Caco-2 (cell line): ENCODE data around the gene PLXNA1. TPM values are rescaled to one million over a fixed set of nuclear protein-coding genes. Genes with fewer than 3 reads are reported as not detected.

Experiments
- BruUV-seq: library from RNA; stranded (reverse); fragments of 400-500 nt; replicated peaks from 2 replicates; lab custom pipeline; 2021; lab: Mats Ljungman, UMichigan
- CTCF ChIA-PET: fragments of 300-600 bp; sonication (Branson Sonifier 250); formaldehyde crosslinking; loops from one replicate; lab custom pipeline; 2022; ENCODE audit warnings: antibody characterized with exemption; lab: Charles Lee
- POLR2A ChIA-PET: fragments of 300-600 bp; sonication (Branson Sonifier 250); formaldehyde crosslinking; loops from one replicate; lab custom pipeline; 2022; ENCODE audit warnings: antibody characterized with exemption; lab: Charles Lee
- DNase-seq, 2 experiments: peaks; one replicate each; pipeline versions ENCODE4 v3.0.0 to v3.0.0-alpha.2; 2020 to 2022
- H3K27me3 ChIP-seq: replicated peaks from 2 replicates; pipeline ENCODE4 v1.6.0; 2011; ENCODE audit warnings: low read length; ENCODE audit not compliant: control insufficient read depth, insufficient read depth
- H3K36me3 ChIP-seq: 2 replicates; pipeline ENCODE4 v1.5.1; 2011; ENCODE audit warnings: low read length; ENCODE audit not compliant: control insufficient read depth, insufficient read depth
- H3K4me1 ChIP-seq: fragments of 250-450 bp; sonication (Bioruptor Pico); 2 replicates; pipeline ENCODE4 v1.5.1; 2020; ENCODE audit warnings: mild to moderate bottlenecking
- H3K4me3 ChIP-seq: 2 replicates; pipeline ENCODE4 v1.5.1; 2011; ENCODE audit warnings: low read depth, mild to moderate bottlenecking, control low read depth, low read length
- H3K9me3 ChIP-seq: fragments of 250-450 bp; sonication (Bioruptor Pico); 2 replicates; pipeline ENCODE4 v1.5.1; 2020; ENCODE audit warnings: mild to moderate bottlenecking, moderate library complexity
- H3K27ac Mint-ChIP-seq: one replicate; pipeline ENCODE4 v1.8.0; 2022; ENCODE audit warnings: mixed read lengths; ENCODE audit not compliant: unreplicated experiment
- H3K27me3 Mint-ChIP-seq: one replicate; pipeline ENCODE4 v1.8.0; 2022; ENCODE audit warnings: mixed read lengths; ENCODE audit not compliant: insufficient read depth, unreplicated experiment
- H3K36me3 Mint-ChIP-seq: one replicate; pipeline ENCODE4 v1.8.0; 2022; ENCODE audit warnings: mild to moderate bottlenecking, mixed read lengths; ENCODE audit not compliant: insufficient read depth, unreplicated experiment
- H3K4me1 Mint-ChIP-seq: one replicate; pipeline ENCODE4 v1.8.0; 2022; ENCODE audit warnings: low read depth, mixed read lengths; ENCODE audit not compliant: unreplicated experiment
- H3K4me3 Mint-ChIP-seq: one replicate; pipeline ENCODE4 v1.8.0; 2022; ENCODE audit warnings: mild to moderate bottlenecking, moderate library complexity, mixed read lengths; ENCODE audit not compliant: unreplicated experiment
- H3K9me3 Mint-ChIP-seq: one replicate; pipeline ENCODE4 v1.8.0; 2022; ENCODE audit warnings: mixed read lengths; ENCODE audit not compliant: unreplicated experiment
- CTCF ChIP-seq, 2 experiments: fragments of 200-600 bp in 1 of 2; IDR thresholded peaks; 1 replicate in 1 of 2; 2 replicates in 1 of 2; pipeline versions ENCODE4 v1.5.1 to v1.8.0; 2011 to 2022; ENCODE audit warnings: antibody characterized with exemption in 1 of 2, control low read depth in 1 of 2, inconsistent platforms in 1 of 2, low read depth in 1 of 2, low read length in 1 of 2, mild to moderate bottlenecking in 1 of 2, moderate library complexity in 1 of 2; ENCODE audit not compliant: insufficient read depth in 1 of 2, severe bottlenecking in 1 of 2, unreplicated experiment in 1 of 2
- intact Hi-C: fragments of 100-400 bp; cut with micrococcal nuclease; formaldehyde crosslinking; loops from one replicate; pipeline ENCODE4 v1.10.0; 2022; ENCODE audit not compliant: unreplicated experiment
- total RNA-seq: library from RNA; stranded (reverse); gene quantifications from 2 replicates; pipeline ENCODE4 v1.2.3, GENCODE V29; 2022

Gene PLXNA1
- total RNA-seq, 1 experiment from 2014 or later: 95.1 TPM

DNA sequence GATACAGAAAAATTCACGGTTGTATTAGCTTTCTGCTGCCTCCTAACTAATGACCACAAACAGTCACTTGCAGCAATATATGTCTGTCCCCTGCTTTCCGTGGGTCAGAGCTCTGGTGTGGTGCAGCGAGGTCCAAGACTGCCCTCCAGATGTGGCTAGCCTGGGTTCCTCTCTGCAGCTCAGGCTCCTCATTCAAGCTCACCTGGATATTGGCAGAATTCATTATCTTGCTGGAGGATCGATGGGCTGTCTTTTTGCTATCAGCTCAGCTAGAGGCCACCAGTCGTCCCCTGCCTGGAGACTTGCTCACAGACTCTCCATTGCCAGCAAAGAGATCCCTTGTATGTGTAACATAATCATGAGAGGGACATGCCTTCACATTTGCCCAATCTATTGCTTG lies 12.8 kb upstream of the PLXNA1 start:
- BruUV-seq: no TSS peak
- no peaks in the 10 kb centered on the region for H3K4me1 ChIP-seq
- H3K36me3 ChIP-seq: no peaks in the 10 kb centered on the region; the same call in 1 of the 2 replicates
- peaks cover 7% of the 10 kb centered on the region for H3K36me3 Mint-ChIP-seq
- ChIA-PET CTCF (interaction anchor here (1.2 kb wide), 1 partner anchor 12 kb away, joined by 4 read pairs; the partner anchor contains the start of gene PLXNA1), POLR2A (no interaction called here)
- no peak overlapping the region for H3K27ac Mint-ChIP-seq
- H3K27me3 ChIP-seq: no peaks in the 10 kb centered on the region
- peaks cover 11% of the 10 kb centered on the region for H3K9me3 ChIP-seq
- H3K27me3 Mint-ChIP-seq: no peaks in the 10 kb centered on the region
- H3K4me3 Mint-ChIP-seq: no peak overlapping the region
- peaks cover 6% of the 10 kb centered on the region for H3K4me1 Mint-ChIP-seq
- no peak for TF ChIP-seq CTCF (IDR thresholded peaks at IDR 0.05; ENCODE audit: insufficient read depth in 1 of 2, low read depth in 1 of 2, low read length in 1 of 2, severe bottlenecking in 1 of 2, unreplicated experiment in 1 of 2)
- intact Hi-C loops: no loop called here
- no peak for DNase-seq
- H3K9me3 Mint-ChIP-seq: peaks cover 14% of the 10 kb centered on the region
- no peak overlapping the region for H3K4me3 ChIP-seq

- Mint-ChIP-seq H3K4me3 (no peak overlapping the region), H3K9me3 (peaks cover 20% of the 10 kb centered on the region), H3K36me3 (peaks cover 5% of the 10 kb centered on the region), H3K27me3 (no peaks in the 10 kb centered on the region), H3K27ac (no peak overlapping the region), H3K4me1 (peaks cover 6% of the 10 kb centered on the region)
- no peaks in the 10 kb centered on the region for H3K27me3 ChIP-seq
- H3K9me3 ChIP-seq: peaks cover 16% of the 10 kb centered on the region
- H3K4me3 ChIP-seq: no peak overlapping the region
- H3K4me1 ChIP-seq: no peaks in the 10 kb centered on the region
- TF ChIP-seq CTCF (IDR thresholded peaks at IDR 0.05; ENCODE audit: insufficient read depth in 1 of 2, low read depth in 1 of 2, low read length in 1 of 2, severe bottlenecking in 1 of 2, unreplicated experiment in 1 of 2): no peak
- ChIA-PET CTCF (interaction anchor here (0.6 to 1.2 kb wide), 2 partner anchors 11 to 479 kb away, joined by 4 to 7 read pairs; partner anchors contain the start of gene PLXNA1), POLR2A (no interaction called here)
- no peaks in the 10 kb centered on the region; the same call in 1 of the 2 replicates for H3K36me3 ChIP-seq
- intact Hi-C loops: no loop called here
- no TSS peak for BruUV-seq
- DNase-seq: no peak
Measured at GRCh38 chr3:126970921-126971320, 12.0 kb upstream of the PLXNA1 start.

DNA sequence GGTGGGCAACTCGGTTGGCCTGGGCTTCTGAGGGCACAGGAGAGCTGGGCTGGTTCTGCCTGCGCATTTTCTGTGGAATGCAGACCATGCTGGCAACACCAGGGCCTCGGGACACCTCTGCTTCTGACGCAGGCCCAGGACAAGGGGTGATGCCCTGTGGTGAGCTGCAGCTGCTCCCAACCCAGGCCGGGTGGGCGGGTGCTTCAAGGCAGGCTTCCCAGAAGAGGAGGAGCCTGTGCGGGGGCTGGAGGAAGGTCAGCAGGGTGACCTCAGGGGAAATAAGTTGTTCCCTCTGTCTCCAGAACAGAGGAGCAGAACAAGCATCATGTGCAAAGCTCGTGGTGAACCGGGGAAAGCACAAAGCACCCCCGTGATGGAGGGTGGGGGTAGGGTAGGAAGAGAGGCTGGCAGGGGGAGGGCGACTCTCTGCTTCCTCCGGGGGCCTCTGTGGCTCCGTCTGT lies 11.0 kb upstream of the PLXNA1 start:
- Histone ChIP-seq H3K4me3 (no peak overlapping the region), H3K9me3 (peaks cover 16% of the 10 kb centered on the region), H3K4me1 (no peaks in the 10 kb centered on the region), H3K36me3 (no peaks in the 10 kb centered on the region; the same call in 1 of the 2 replicates), H3K27me3 (no peaks in the 10 kb centered on the region)
- Mint-ChIP-seq H3K4me3 (no peak overlapping the region), H3K4me1 (peaks cover 6% of the 10 kb centered on the region), H3K36me3 (peaks cover 5% of the 10 kb centered on the region), H3K27ac (no peak overlapping the region), H3K9me3 (peaks cover 20% of the 10 kb centered on the region), H3K27me3 (no peaks in the 10 kb centered on the region)
- no TSS peak for BruUV-seq
- DNase-seq: no peak
- intact Hi-C loops: no loop called here
- TF ChIP-seq CTCF (IDR thresholded peaks at IDR 0.05; ENCODE audit: insufficient read depth in 1 of 2, low read depth in 1 of 2, low read length in 1 of 2, severe bottlenecking in 1 of 2, unreplicated experiment in 1 of 2): no peak
- CTCF ChIA-PET: no interaction called here
- POLR2A ChIA-PET: no interaction called here
